K562 (cell line): Measurements from ENCODE around the gene TLCD5. TPM values are rescaled to one million over a fixed set of nuclear protein-coding genes. Genes with fewer than 3 reads are reported as not detected.

Experiments used
- ATAC-seq: fragments of 200-7000 bp; cut with Tn5 transposase; 3 replicates; pipeline ENCODE4 v1.9.1; 2020; ENCODE audit warnings: moderate library complexity
- BruUV-seq: library from RNA; stranded (reverse); fragments of 400-500 nt; replicated peaks from 2 replicates; lab custom pipeline; 2021; lab: Mats Ljungman, UMichigan
- CTCF ChIA-PET: fragments of 300-600 bp; formaldehyde crosslinking; extraction: SDS; loops from one replicate; lab custom pipeline; 2021; ENCODE audit warnings: low intra/inter-chr PET ratio; lab: Yijun Ruan, JAX
- POLR2A ChIA-PET: fragments of 300-600, 350-650 bp; sonication (Branson Sonifier 250); formaldehyde crosslinking; extraction: SDS; loops from one replicate; lab custom pipeline; 2021; ENCODE audit warnings: antibody characterized with exemption, inconsistent platforms; lab: Yijun Ruan, JAX
- DNase-seq, 4 experiments: peaks; one replicate each; pipeline versions ENCODE4 v3.0.0 to v3.0.0-alpha.2; 2011 to 2018; ENCODE audit warnings: low spot score in 3 of 4, mixed read lengths in 3 of 4; ENCODE audit errors: extremely low read depth in 1 of 4
- FAIRE-seq: peaks from 2 replicates; lab custom pipeline; 2011; peaks lifted over from hg19 to GRCh38; lab: Jason Lieb, UNC
- H2AFZ ChIP-seq: 2 replicates; pipeline ENCODE4 v1.6.0; 2011; ENCODE audit warnings: low read depth, low read length, control low read depth, inconsistent platforms
- H3K27ac ChIP-seq: fragments of 200-600 bp; 3 replicates; pipeline ENCODE4 v1.8.0; 2011; ENCODE audit warnings: low read depth, mild to moderate bottlenecking, control low read depth, inconsistent platforms, low read length, moderate library complexity, mixed read lengths; ENCODE audit errors: extremely low read depth
- H3K27me3 ChIP-seq, 2 experiments: fragments of 300-600 bp in 1 of 2; 2 replicates in 1 of 2; 3 replicates in 1 of 2; pipeline versions ENCODE4 v1.6.0 to v1.8.0; 2011; ENCODE audit warnings: inconsistent platforms in 2 of 2, low read length in 2 of 2, mild to moderate bottlenecking in 1 of 2, mixed read lengths in 1 of 2, moderate library complexity in 1 of 2; ENCODE audit not compliant: control insufficient read depth in 2 of 2, insufficient read depth in 2 of 2
- H3K36me3 ChIP-seq: fragments of 300-600 bp; 3 replicates; pipeline ENCODE4 v1.8.0; 2011; ENCODE audit warnings: mild to moderate bottlenecking, low read length, inconsistent platforms; ENCODE audit not compliant: control insufficient read depth, insufficient read depth
- H3K4me1 ChIP-seq, 2 experiments: fragments of 200-600 bp in 1 of 2; replicated peaks in 1 of 2; 2 replicates in 1 of 2; 3 replicates in 1 of 2; pipeline versions ENCODE4 v1.5.1 to v1.8.0; 2011; ENCODE audit warnings: inconsistent platforms in 2 of 2, low read length in 2 of 2, mild to moderate bottlenecking in 1 of 2, mixed read lengths in 1 of 2, moderate library complexity in 1 of 2; ENCODE audit not compliant: control insufficient read depth in 2 of 2, insufficient read depth in 2 of 2
- H3K4me2 ChIP-seq: 2 replicates; pipeline ENCODE4 v1.6.1; 2011; ENCODE audit warnings: low read length, control low read depth, inconsistent platforms, mixed read lengths; ENCODE audit not compliant: insufficient read depth
- H3K4me3 ChIP-seq: fragments of 200-600 bp; sonication (generic), shearing (Covaris generic); 2 replicates; pipeline ENCODE4 v1.5.1; 2016; ENCODE audit warnings: control low read depth, inconsistent platforms
- H3K79me2 ChIP-seq: fragments of 200-600 bp; 3 replicates; pipeline ENCODE4 v1.8.0; 2011; ENCODE audit warnings: low read length, inconsistent platforms; ENCODE audit not compliant: control insufficient read depth, insufficient read depth
- H3K9ac ChIP-seq, 2 experiments: 2 replicates each; pipeline versions ENCODE4 v1.6.0 to v1.6.1; 2011; ENCODE audit warnings: low read depth in 2 of 2, low read length in 2 of 2, control low read depth in 1 of 2, inconsistent platforms in 1 of 2, mild to moderate bottlenecking in 1 of 2, mixed read lengths in 1 of 2; ENCODE audit not compliant: insufficient read depth in 1 of 2
- H3K9me1 ChIP-seq: one replicate; pipeline ENCODE4 v1.6.0; 2011; ENCODE audit warnings: inconsistent platforms, mild to moderate bottlenecking, low read length, moderate library complexity; ENCODE audit not compliant: control insufficient read depth, insufficient read depth
- H3K9me3 ChIP-seq: replicated peaks from 2 replicates; pipeline ENCODE4 v1.5.1; 2011; ENCODE audit warnings: low read depth, low read length, inconsistent platforms; ENCODE audit not compliant: control insufficient read depth, insufficient read depth
- H4K20me1 ChIP-seq: replicated peaks from 2 replicates; pipeline ENCODE4 v1.6.1; 2011; ENCODE audit warnings: low read length, inconsistent platforms, mixed read lengths; ENCODE audit not compliant: control insufficient read depth, insufficient read depth
- ARID2 ChIP-seq: fragments of 450-650 bp; IDR thresholded peaks from 2 replicates; pipeline ENCODE4 v1.6.1; 2017; ENCODE audit warnings: antibody characterized with exemption, mild to moderate bottlenecking
- ATF1 ChIP-seq, 2 experiments: fragments of 450-650 bp in 1 of 2; IDR thresholded peaks; 2 replicates each; pipeline ENCODE4 v1.6.1; 2016; ENCODE audit warnings: missing compliant biosample characterization in 1 of 2, missing genetic modification characterization in 1 of 2
- ATF3 ChIP-seq, 2 experiments: fragments of 450-650 bp in 1 of 2; sonication (generic) in 1 of 2; formaldehyde crosslinking in 1 of 2; IDR thresholded peaks in 1 of 2; conservative IDR thresholded peaks in 1 of 2; 2 replicates each; pipeline versions ENCODE4 v1.6.1 to v1.8.1; 2016 to 2023; ENCODE audit warnings: mild to moderate bottlenecking in 2 of 2, moderate library complexity in 2 of 2, inconsistent platforms in 1 of 2, missing genetic modification reagents in 1 of 2
- ATF7 ChIP-seq: fragments of 450-650 bp; IDR thresholded peaks from 2 replicates; pipeline ENCODE4 v1.7.1; 2014; ENCODE audit warnings: mild to moderate bottlenecking, moderate library complexity
- BHLHE40 ChIP-seq: IDR thresholded peaks from 2 replicates; pipeline ENCODE4 v1.6.1; 2011; ENCODE audit warnings: low read length, improper control_type of control experiment
- EP400 ChIP-seq: fragments of 450-650 bp; IDR thresholded peaks from 2 replicates; pipeline ENCODE4 v1.6.1; 2017; ENCODE audit warnings: antibody characterized with exemption, mild to moderate bottlenecking, moderate library complexity
- GATAD2B ChIP-seq: fragments of 450-650 bp; IDR thresholded peaks from 2 replicates; pipeline ENCODE4 v1.6.1; 2017; ENCODE audit warnings: mild to moderate bottlenecking, borderline replicate concordance
- HDAC8 ChIP-seq: fragments of 450-650 bp; IDR thresholded peaks from 2 replicates; pipeline ENCODE4 v1.6.1; 2016; ENCODE audit warnings: mild to moderate bottlenecking, missing genetic modification characterization, moderate library complexity, missing compliant biosample characterization
- KDM4B ChIP-seq, 2 experiments: fragments of 450-650 bp in 1 of 2; sonication (generic) in 1 of 2; IDR thresholded peaks; 2 replicates each; pipeline ENCODE4 v1.6.1; 2016 to 2017; ENCODE audit warnings: borderline replicate concordance in 2 of 2, antibody characterized with exemption in 1 of 2, low read depth in 1 of 2, mild to moderate bottlenecking in 1 of 2
- KHSRP ChIP-seq: fragments of 450-650 bp; IDR thresholded peaks from 2 replicates; pipeline ENCODE4 v1.6.1; 2017
- NCOR1 ChIP-seq: fragments of 450-650 bp; IDR thresholded peaks from 2 replicates; pipeline ENCODE4 v1.6.1; 2016; ENCODE audit warnings: mild to moderate bottlenecking, moderate library complexity
- POLR2AphosphoS2 ChIP-seq: IDR thresholded peaks from 2 replicates; pipeline ENCODE4 v1.6.1; 2012; ENCODE audit warnings: low read length, improper control_type of control experiment
- RFX1 ChIP-seq: fragments of 450-650 bp; IDR thresholded peaks from 2 replicates; pipeline ENCODE4 v1.6.1; 2016; ENCODE audit warnings: mild to moderate bottlenecking, moderate library complexity
- SMAD1 ChIP-seq: fragments of 150-350 bp; IDR thresholded peaks from 2 replicates; pipeline ENCODE4 v1.6.1; 2014; ENCODE audit warnings: low read length, low read depth; ENCODE audit not compliant: partially characterized antibody
- TAF9B ChIP-seq: fragments of 450-650 bp; IDR thresholded peaks from 2 replicates; pipeline ENCODE4 v1.6.1; 2018; ENCODE audit warnings: mild to moderate bottlenecking; ENCODE audit not compliant: partially characterized antibody
- TAL1 ChIP-seq: fragments of 450-650 bp; IDR thresholded peaks from 2 replicates; pipeline ENCODE4 v1.6.1; 2016; ENCODE audit warnings: mild to moderate bottlenecking
- ZBTB43 ChIP-seq: sonication (generic); formaldehyde crosslinking; IDR thresholded peaks from 2 replicates; pipeline ENCODE4 v1.8.0; 2023; ENCODE audit warnings: mild to moderate bottlenecking, missing genetic modification reagents
- ZNF165 ChIP-seq: fragments of 250-450 bp; sonication (Bioruptor Pico); IDR thresholded peaks from 2 replicates; pipeline ENCODE4 v1.4.0; 2020; ENCODE audit warnings: borderline replicate concordance
- ZNF217 ChIP-seq: sonication (generic); formaldehyde crosslinking; IDR thresholded peaks from 2 replicates; pipeline ENCODE4 v1.8.0; 2022; ENCODE audit warnings: mild to moderate bottlenecking, missing genetic modification reagents
- WGBS: fragments of 100-300 bp; shearing (Covaris generic); methylation state at CpG from one replicate; pipeline ENCODE4 v1.1.6; 2016; ENCODE audit warnings: low coverage, mixed read lengths; ENCODE audit not compliant: insufficient coverage; ENCODE audit errors: missing lambda C conversion rate; 5-methylcytosine and 5-hydroxymethylcytosine counted together
- in situ Hi-C: fragments of 300-500 bp; cut with MboI; formaldehyde crosslinking; loops from 4 replicates; pipeline ENCODE4 v1.15.0; 2018; ENCODE audit warnings: inconsistent platforms, mixed read lengths
- intact Hi-C: fragments of 100-400 bp; cut with micrococcal nuclease; formaldehyde crosslinking; loops from 2 replicates; pipeline ENCODE4 v1.14.2; 2022
- polyA plus RNA-seq, 8 experiments: library from polyadenylated mRNA; depleted of rRNA in 4 of 8; stranded (reverse) in 5 of 8; unstranded in 3 of 8; fragments of >200 nt; fragmentation: Nextera tagmentation in 2 of 8; fragmentation: Illumina TruSeq in 1 of 8; extraction: Ambion mirVana in 2 of 8; extraction: Trizol in 1 of 8; gene quantifications; 2 replicates each; pipeline versions ENCODE4 v1.2.1 to v1.2.3, GENCODE V29; 2011 to 2014; ENCODE audit warnings: inconsistent platforms in 1 of 8, missing spikeins in 1 of 8
- total RNA-seq, 7 experiments: library from RNA; depleted of rRNA in 6 of 7; stranded (reverse); fragments of >200 nt in 6 of 7; fragmentation: Illumina TruSeq in 2 of 7; extraction: Trizol in 2 of 7; gene quantifications; 2 replicates each; pipeline versions ENCODE4 v1.2.1 to v1.2.3, GENCODE V29; 2011 to 2021; ENCODE audit warnings: low replicate concordance in 1 of 7

Gene TLCD5
- total and polyA plus RNA-seq, 9 of the 15 experiments (the other 6 are each of a cell fraction or from before 2014, with no cell fraction given), result 0.94 to 5.1 (median 1.6) TPM

DNA sequence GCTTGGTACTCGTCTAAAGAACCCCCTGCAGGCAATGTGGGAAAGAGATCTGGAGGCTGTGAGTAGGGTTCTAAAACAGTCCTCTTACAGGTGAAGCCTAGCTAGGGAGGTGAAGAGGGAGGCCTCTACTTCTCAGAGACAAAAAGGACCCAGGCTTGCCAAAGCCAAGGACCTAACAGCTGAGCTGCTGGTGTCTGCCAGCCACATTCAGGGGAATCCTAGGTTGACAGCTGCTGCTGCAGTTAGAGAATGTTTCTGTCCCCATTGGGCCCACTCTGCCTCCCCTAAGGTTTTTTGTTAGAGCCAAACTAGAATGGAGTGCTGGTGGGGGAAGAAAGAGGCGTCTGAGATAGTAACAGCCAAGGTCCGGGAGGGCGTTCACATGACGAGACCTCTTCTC, 26.6 kb upstream of the TLCD5 start:
- BruUV-seq, result no TSS peak
- Histone ChIP-seq H3K79me2 (no peaks in the 10 kb centered on the region), H3K27me3 (peaks cover 30 to 51% of the 10 kb centered on the region in 2 experiments), H3K27ac (no peak overlapping the region), H3K36me3 (no peaks in the 10 kb centered on the region), H2AFZ (no peak overlapping the region), H4K20me1 (peaks cover 12% of the 10 kb centered on the region; the same call in 1 of the 2 replicates), H3K9ac (no peak overlapping the region)
- ChIA-PET CTCF (interaction anchor here (1.9 to 2.1 kb wide), 2 partner anchors 63 to 126 kb away, joined by 6 to 35 read pairs; no protein-coding TSS in a partner anchor), POLR2A (no interaction called here)
- 2% methylated on average over 5 of the region's 5 CpGs for WGBS
- no peak for FAIRE-seq
- in situ Hi-C loops, result no loop called here
- TF ChIP-seq ARID2, result no peak
- no peak for TF ChIP-seq BHLHE40
- TF ChIP-seq ZBTB43 (CRISPR knock-in tag), result no peak
- no peak for TF ChIP-seq ZNF217
- no peak for TF ChIP-seq ATF3 (IDR thresholded peaks at IDR 0.05)
- no peak for TF ChIP-seq ATF3 (CRISPR knock-in tag; conservative IDR thresholded peaks at IDR 0.05)
- no peak for TF ChIP-seq SMAD1
- TF ChIP-seq EP400, result no peak
- TF ChIP-seq ATF1 (CRISPR knock-in tag; IDR thresholded peaks at IDR 0.05), result no peak
- no peak for TF ChIP-seq ATF1 (tag; IDR thresholded peaks at IDR 0.05)
- TF ChIP-seq RFX1, result no peak
- no peak for TF ChIP-seq ZNF165 (CRISPR knock-in tag)
- no peak for TF ChIP-seq POLR2AphosphoS2
- TF ChIP-seq TAF9B, result no peak
- no peak for TF ChIP-seq KHSRP
- no peak for TF ChIP-seq HDAC8 (tag)
- no peak for TF ChIP-seq TAL1
- no peak for TF ChIP-seq ATF7
- no peak for TF ChIP-seq GATAD2B
- no peak for TF ChIP-seq KDM4B (IDR thresholded peaks at IDR 0.05; ENCODE audit: borderline replicate concordance in 2 of 2, low read depth in 1 of 2)
- TF ChIP-seq NCOR1, result no peak
- TF ChIP-seq, all 486 proteins: peak for 0
- Histone ChIP-seq H3K4me2 (no peak overlapping the region), H3K9me3 (no peaks in the 10 kb centered on the region), H3K9me1 (no peaks in the 10 kb centered on the region), H3K4me3 (no peak overlapping the region), H3K4me1 (no peaks in the 10 kb centered on the region)
- DNase-seq (no peak), ATAC-seq (no peak)
- intact Hi-C loops, result no loop called here
